ENCODE measurements around the gene EHD4.
A peak's percentile ranks its signal among the peaks of the same experiment; 100 is the strongest.

The EHD4 gene

GRCh38 chr15:41957021-41957897 lies 15.1 kb downstream of the EHD4 start:
- no peak for DNase-seq (ENCODE audit: low read depth)

DNA sequence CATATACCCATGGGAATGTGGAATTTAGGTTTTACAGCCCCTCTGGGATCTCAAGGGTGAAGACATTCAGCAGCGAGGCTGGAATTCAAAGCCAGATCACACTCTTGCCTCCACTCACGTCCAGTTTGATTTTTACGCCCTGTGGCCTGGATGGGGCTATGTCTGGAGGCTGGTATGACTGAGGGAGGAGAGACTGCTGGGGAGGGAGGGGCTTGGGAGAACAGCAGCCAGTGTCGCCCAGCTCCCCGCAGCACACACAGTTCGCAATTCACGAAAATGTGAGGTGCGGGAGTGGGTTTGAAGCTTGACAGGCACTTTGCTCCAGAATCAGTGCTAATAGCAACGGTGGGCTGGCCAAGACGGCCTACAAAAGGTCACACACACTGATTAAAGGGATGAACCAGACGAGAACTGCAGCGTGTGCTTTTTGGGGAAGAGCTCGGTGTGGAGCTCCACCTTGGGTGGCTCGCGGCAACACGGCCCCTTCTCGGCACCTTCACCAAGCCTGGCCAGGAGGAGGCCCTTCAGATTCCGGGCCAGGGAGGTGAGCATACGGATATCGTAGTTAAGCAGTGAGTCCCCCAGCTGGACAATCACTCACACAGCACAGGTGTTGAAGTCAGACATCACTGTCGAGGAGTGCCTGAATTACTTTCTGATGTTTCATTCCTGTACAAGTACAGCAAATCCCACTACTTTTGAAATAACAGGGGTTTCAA lies 16.4 kb downstream of the EHD4 start:
- DNase-seq (ENCODE audit: low read depth): no peak

- DNase-seq (ENCODE audit: low read depth): no peak
These were observed 17.3 kb downstream of the EHD4 start for GRCh38 chr15:41955100-41955499.

GRCh38 chr15:41954036-41954435 lies 18.3 kb downstream of the EHD4 start:
- no peak for DNase-seq (ENCODE audit: low read depth)

- no peak for DNase-seq (ENCODE audit: low read depth)
These were observed 20.3 kb downstream of the EHD4 start for GRCh38 chr15:41952013-41952563.

- DNase-seq (ENCODE audit: low read depth): no peak
These were observed 20.8 kb downstream of the EHD4 start for GRCh38 chr15:41951571-41951970.

GRCh38 chr15:41950489-41950888 lies 21.9 kb downstream of the EHD4 start:
- no peak for DNase-seq (ENCODE audit: low read depth)

GRCh38 chr15:41950127-41950483 lies 22.3 kb downstream of the EHD4 start:
- no peak for DNase-seq (ENCODE audit: low read depth)

GRCh38 chr15:41949401-41950126 lies 22.8 kb downstream of the EHD4 start:
- no peak for DNase-seq (ENCODE audit: low read depth)

- no peak for DNase-seq (ENCODE audit: low read depth)
These were observed 23.9 kb downstream of the EHD4 start for GRCh38 chr15:41948490-41948889.

GRCh38 chr15:41946970-41947369 lies 25.4 kb downstream of the EHD4 start:
- no peak for DNase-seq (ENCODE audit: low read depth)

GRCh38 chr15:41945731-41946130 lies 26.6 kb downstream of the EHD4 start:
- no peak for DNase-seq (ENCODE audit: low read depth)

- DNase-seq (ENCODE audit: low read depth): no peak
These were observed 27.1 kb downstream of the EHD4 start for GRCh38 chr15:41945221-41945620.

DNA sequence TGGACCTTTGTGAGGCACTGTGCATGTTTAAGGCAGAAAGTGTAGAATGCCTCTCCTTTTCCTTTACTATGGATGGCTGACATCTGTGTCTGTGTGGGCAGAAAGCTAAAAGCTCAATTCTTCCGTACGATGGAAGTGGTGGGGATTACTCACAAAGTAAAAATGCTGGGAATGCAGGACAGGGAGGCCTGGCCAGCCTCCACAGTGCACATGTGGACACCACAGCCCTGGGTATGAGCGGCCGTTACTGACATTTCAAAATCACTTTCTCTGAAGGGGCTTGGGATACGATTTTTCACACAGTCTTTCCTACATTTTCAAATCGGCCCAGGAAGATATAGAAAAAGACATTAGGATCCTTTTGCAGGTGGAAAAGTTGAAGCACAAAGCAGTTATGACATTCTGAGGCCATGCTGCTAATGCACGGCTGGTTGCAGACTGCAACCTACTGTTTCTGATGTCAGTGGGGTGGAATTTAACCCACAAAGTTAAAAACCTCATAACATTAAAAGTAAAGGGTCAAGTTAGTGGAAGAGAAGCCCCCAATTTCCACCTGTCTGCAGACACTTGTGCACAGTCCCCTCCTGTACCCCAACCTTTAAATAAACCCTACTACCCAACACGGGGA lies 27.9 kb downstream of the EHD4 start:
- DNase-seq (ENCODE audit: low read depth): no peak

GRCh38 chr15:41943543-41944312 lies 28.6 kb downstream of the EHD4 start:
- no peak for DNase-seq (ENCODE audit: low read depth)

DNA sequence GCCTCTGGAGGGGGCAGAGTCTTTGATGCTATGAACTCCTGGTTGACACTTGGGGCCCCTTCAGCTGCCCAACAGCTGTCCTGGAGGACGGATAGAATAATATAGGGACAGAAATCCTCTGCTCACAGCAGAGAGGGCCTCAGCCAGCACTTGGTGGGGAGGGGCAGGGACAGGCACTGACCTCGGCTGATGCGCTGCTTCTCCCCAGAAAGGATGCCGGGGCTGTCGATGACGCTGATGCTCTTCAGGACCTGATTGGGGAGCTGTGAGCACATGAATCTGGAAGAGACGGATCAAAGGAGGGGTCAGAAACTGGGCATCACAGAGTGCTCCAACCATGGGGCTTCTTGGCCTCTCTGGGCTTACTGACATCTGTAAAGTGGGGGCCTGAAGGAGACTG lies 29.5 kb downstream of the EHD4 start:
- DNase-seq (ENCODE audit: low read depth): no peak

GRCh38 chr15:41941644-41942415 lies 30.5 kb downstream of the EHD4 start:
- no peak for DNase-seq (ENCODE audit: low read depth)

GRCh38 chr15:41940441-41940857 lies 31.9 kb downstream of the EHD4 start:
- DNase-seq (ENCODE audit: low read depth): peak; percentile 27

GRCh38 chr15:41939986-41940385 lies 32.4 kb downstream of the EHD4 start:
- no peak for DNase-seq (ENCODE audit: low read depth)

- DNase-seq (ENCODE audit: low read depth): no peak
These were observed 34.8 kb downstream of the EHD4 start for GRCh38 chr15:41937568-41937923.
